Glutamatergic neuron (in vitro differentiated cells): Measurements from ENCODE around the gene MED13L. TPM values are rescaled to one million over a fixed set of nuclear protein-coding genes. Genes with fewer than 3 reads are reported as not detected.

Source experiments
- DNase-seq: peaks from one replicate; pipeline ENCODE4 v3.0.0; 2022
- H3K27ac Mint-ChIP-seq: one replicate; pipeline ENCODE4 v1.8.0; 2020; ENCODE audit warnings: mild to moderate bottlenecking, mixed read lengths, inconsistent platforms; ENCODE audit not compliant: unreplicated experiment
- H3K27me3 Mint-ChIP-seq: one replicate; pipeline ENCODE4 v1.8.0; 2020; ENCODE audit warnings: mild to moderate bottlenecking, moderate library complexity, mixed read lengths, inconsistent platforms; ENCODE audit not compliant: unreplicated experiment
- H3K36me3 Mint-ChIP-seq: one replicate; pipeline ENCODE4 v1.8.0; 2020; ENCODE audit warnings: mild to moderate bottlenecking, mixed read lengths, inconsistent platforms; ENCODE audit not compliant: unreplicated experiment
- H3K4me1 Mint-ChIP-seq: one replicate; pipeline ENCODE4 v1.8.0; 2020; ENCODE audit warnings: mild to moderate bottlenecking, low read depth, mixed read lengths, inconsistent platforms; ENCODE audit not compliant: unreplicated experiment
- H3K4me3 Mint-ChIP-seq: one replicate; pipeline ENCODE4 v1.8.0; 2020; ENCODE audit warnings: mild to moderate bottlenecking, mixed read lengths, inconsistent platforms; ENCODE audit not compliant: unreplicated experiment
- H3K9me3 Mint-ChIP-seq: one replicate; pipeline ENCODE4 v1.8.0; 2020; ENCODE audit warnings: mild to moderate bottlenecking, moderate library complexity, mixed read lengths, inconsistent platforms; ENCODE audit not compliant: unreplicated experiment
- total RNA-seq: library from RNA; stranded (reverse); fragmentation: NEBNext Ultra II Directional; extraction: Animal tissue kit (Norgen Biotek cat#: 25700); gene quantifications from one replicate; pipeline ENCODE4 v1.2.1, GENCODE V29; 2021; ENCODE audit not compliant: unreplicated experiment
- TF ChIP-seq, protein P1 (sequence below): fragments of 200-600 bp; sonication (generic); IDR thresholded peaks from one replicate; pipeline ENCODE4 v1.5.0; 2021; ENCODE audit not compliant: partially characterized antibody, unreplicated experiment

The MED13L gene
- total RNA-seq, 1 donor from 2014 or later: 95.5 TPM

DNA sequence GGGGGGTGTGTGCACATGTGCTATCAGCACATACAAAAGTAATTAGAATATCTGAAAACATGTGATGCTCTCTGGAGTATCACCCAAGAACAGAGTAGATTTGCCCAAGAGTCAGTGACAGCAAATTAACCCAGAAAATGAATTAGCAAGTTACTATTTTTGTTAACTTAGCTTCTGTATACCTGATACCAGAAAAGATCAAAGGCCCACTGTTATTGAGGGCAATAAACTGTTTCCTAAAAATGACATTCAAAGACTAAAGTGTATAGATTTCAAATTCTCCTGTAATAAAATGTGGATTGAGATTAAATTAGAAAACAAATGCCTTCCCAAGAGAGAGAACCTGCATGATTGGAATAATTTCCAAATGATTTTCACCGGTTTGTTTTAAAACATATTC, 184.7 kb downstream of the MED13L start:
- Mint-ChIP-seq H3K9me3 (peaks cover 3% of the 10 kb centered on the region), H3K4me3 (no peak overlapping the region)
- TF ChIP-seq, protein P1, sequence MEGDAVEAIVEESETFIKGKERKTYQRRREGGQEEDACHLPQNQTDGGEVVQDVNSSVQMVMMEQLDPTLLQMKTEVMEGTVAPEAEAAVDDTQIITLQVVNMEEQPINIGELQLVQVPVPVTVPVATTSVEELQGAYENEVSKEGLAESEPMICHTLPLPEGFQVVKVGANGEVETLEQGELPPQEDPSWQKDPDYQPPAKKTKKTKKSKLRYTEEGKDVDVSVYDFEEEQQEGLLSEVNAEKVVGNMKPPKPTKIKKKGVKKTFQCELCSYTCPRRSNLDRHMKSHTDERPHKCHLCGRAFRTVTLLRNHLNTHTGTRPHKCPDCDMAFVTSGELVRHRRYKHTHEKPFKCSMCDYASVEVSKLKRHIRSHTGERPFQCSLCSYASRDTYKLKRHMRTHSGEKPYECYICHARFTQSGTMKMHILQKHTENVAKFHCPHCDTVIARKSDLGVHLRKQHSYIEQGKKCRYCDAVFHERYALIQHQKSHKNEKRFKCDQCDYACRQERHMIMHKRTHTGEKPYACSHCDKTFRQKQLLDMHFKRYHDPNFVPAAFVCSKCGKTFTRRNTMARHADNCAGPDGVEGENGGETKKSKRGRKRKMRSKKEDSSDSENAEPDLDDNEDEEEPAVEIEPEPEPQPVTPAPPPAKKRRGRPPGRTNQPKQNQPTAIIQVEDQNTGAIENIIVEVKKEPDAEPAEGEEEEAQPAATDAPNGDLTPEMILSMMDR: no peak

DNA sequence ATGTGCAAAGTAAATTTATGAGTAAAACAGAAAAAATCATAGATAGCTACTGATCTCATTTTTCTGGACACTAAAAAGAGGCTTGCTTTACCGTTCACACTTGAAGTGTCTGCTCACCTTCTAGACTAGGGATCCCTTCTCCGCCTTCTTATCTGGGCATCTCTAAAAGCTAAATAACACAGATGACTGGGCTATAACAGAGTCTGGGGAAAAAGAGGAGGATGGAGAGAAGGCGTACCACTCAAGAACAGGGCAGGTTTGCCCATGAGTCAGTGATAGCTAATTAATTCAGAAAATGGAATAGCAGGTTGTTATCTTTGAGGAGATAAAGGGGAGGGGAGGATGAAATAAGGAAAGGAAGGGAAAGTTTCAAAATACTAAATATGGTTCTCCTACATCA, 185.3 kb downstream of the MED13L start:
- Mint-ChIP-seq H3K4me3 (no peak overlapping the region), H3K27me3 (no peaks in the 10 kb centered on the region), H3K27ac (no peak overlapping the region), H3K9me3 (peaks cover 3% of the 10 kb centered on the region), H3K36me3 (no peaks in the 10 kb centered on the region), H3K4me1 (peaks cover 9% of the 10 kb centered on the region)
- DNase-seq: no peak
- TF ChIP-seq, protein P1: no peak

More for the DNA sequence above, 184.7 kb downstream of the MED13L start:
- Mint-ChIP-seq H3K27me3 (no peaks in the 10 kb centered on the region), H3K4me1 (peaks cover 5% of the 10 kb centered on the region), H3K36me3 (no peaks in the 10 kb centered on the region), H3K27ac (no peak overlapping the region)
- DNase-seq: no peak

DNA sequence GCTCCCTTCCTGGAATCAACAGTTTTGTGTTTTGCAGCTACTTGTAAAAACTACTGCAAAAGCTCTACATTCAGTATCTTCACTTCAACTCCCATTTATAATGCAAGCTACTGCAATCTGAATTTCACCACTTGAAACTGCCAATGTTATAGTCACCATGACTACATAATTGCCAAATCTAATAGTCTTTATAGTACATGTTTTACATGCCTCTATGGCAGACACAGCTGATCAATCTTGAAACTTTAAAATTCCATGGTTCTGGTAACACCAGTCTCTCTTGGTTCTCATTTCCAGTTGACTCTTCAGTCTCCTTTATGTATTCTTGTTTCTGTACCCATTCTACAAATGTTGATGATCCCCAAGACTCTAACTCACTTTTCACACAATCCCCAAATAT, 185.9 kb downstream of the MED13L start:
- no peaks in the 10 kb centered on the region for H3K27me3 Mint-ChIP-seq
- H3K27ac Mint-ChIP-seq: no peak overlapping the region
- H3K9me3 Mint-ChIP-seq: peaks cover 3% of the 10 kb centered on the region
- no peak overlapping the region for H3K4me3 Mint-ChIP-seq
- TF ChIP-seq, protein P1: no peak
- no peak for DNase-seq
- peaks cover 9% of the 10 kb centered on the region for H3K4me1 Mint-ChIP-seq
- no peaks in the 10 kb centered on the region for H3K36me3 Mint-ChIP-seq

DNA sequence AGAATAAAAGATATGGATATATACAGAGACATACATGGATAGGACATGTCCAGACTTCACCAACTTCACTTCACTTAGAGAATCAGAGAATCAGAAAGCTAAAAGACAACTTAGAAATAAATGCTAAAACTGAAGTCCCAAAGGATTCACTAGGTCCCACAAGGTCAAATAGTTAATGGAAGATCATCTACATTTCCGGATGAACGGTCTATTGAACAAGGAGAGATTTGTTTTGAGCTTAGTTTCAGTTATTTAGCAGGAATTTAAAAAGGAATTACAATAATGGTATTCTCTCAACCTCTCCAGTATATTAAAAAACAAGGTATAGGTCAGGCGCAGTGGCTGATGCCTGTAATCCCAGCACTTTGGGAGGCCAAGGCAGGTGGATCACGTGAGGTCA, 187.0 kb downstream of the MED13L start:
- Mint-ChIP-seq H3K27ac (no peak overlapping the region), H3K27me3 (no peaks in the 10 kb centered on the region), H3K4me1 (peaks cover 13% of the 10 kb centered on the region), H3K4me3 (no peak overlapping the region), H3K36me3 (no peaks in the 10 kb centered on the region), H3K9me3 (peaks cover 3% of the 10 kb centered on the region)
- DNase-seq: no peak
- TF ChIP-seq, protein P1: no peak

DNA sequence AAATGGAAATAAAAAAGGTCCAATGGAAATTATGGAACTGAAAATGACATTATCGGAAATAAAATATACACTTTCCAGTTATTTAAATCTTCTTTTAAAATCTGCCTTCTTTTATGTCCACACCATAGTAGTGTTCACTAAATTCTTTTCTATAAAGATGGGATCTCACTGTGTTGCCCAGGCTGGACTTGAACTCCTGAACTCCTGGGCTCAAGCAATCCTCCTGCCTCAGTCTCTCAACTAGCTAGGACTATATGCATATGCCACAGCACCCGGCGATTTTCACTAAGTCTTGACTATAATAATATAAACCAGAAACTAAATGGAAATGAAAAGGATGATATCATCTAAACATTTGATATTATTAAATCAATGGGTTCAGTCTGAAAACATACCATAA, 188.4 kb downstream of the MED13L start:
- no peak for DNase-seq
- Mint-ChIP-seq H3K27ac (no peak overlapping the region), H3K9me3 (peaks cover 3% of the 10 kb centered on the region), H3K4me3 (no peak overlapping the region), H3K36me3 (no peaks in the 10 kb centered on the region), H3K27me3 (no peaks in the 10 kb centered on the region), H3K4me1 (peaks cover 13% of the 10 kb centered on the region)
- TF ChIP-seq, protein P1: no peak
